ENCODE measurements around the gene HECTD4. TPM values are rescaled to one million over a fixed set of nuclear protein-coding genes. Genes with fewer than 3 reads are reported as not detected.
A peak's percentile ranks its signal among the peaks of the same experiment; 100 is the strongest.
"Not testable (repeated sequence)": the region's sequence is repeated elsewhere in the genome, so short reads cannot be mapped to it uniquely, and the experiment has no call there.

Gene HECTD4
- total RNA-seq, 1 experiment from 2014 or later, result 54.5 TPM

DNA sequence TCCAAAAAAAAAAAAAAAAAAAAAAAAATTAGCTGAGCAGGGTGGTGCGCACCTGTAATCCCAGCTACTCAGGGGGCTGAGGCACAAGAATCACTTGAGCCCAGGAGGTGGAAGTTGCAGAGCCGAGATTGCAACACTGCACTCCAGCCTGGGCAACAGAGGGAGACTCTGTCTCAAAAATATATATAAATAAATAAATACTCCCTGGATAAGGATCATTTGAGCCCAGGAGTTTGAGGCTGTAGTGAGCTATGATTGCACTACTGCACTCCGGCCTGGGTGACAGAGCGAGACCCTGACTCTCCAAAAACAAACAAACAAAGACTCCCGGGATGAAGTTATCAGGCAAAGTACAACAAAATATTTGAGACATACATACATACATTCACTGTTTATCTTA lies 270.3 kb downstream of the HECTD4 start:
- Mint-ChIP-seq H3K36me3 (ENCODE audit: insufficient read depth, unreplicated experiment) (peaks cover 12% of the 10 kb centered on the region), H3K9me3 (ENCODE audit: unreplicated experiment) (no peaks in the 10 kb centered on the region), H3K27me3 (ENCODE audit: insufficient read depth, unreplicated experiment) (no peaks in the 10 kb centered on the region), H3K27ac (ENCODE audit: unreplicated experiment) (no peak overlapping the region), H3K4me3 (ENCODE audit: unreplicated experiment) (no peak overlapping the region), H3K4me1 (ENCODE audit: low read depth, unreplicated experiment) (peaks cover 20% of the 10 kb centered on the region)
- ChIA-PET POLR2A (interaction anchor here (0.7 kb wide), 1 partner anchor 148 kb away, joined by 3 read pairs; no protein-coding TSS in a partner anchor), CTCF (interaction anchor here (0.6 to 0.7 kb wide), 3 partner anchors 21 to 53 kb away, joined by 3 to 5 read pairs (median 4); no protein-coding TSS in a partner anchor)
- intact Hi-C loops (cut with micrococcal nuclease; ENCODE audit: unreplicated experiment), result no loop called here
- H3K27me3 ChIP-seq (replicated peaks; ENCODE audit: control insufficient read depth, insufficient read depth, low read length), result no peaks in the 10 kb centered on the region
- no TSS peak for BruUV-seq (replicated peaks)
- no peaks in the 10 kb centered on the region for H3K9me3 ChIP-seq
- TF ChIP-seq, protein P1, sequence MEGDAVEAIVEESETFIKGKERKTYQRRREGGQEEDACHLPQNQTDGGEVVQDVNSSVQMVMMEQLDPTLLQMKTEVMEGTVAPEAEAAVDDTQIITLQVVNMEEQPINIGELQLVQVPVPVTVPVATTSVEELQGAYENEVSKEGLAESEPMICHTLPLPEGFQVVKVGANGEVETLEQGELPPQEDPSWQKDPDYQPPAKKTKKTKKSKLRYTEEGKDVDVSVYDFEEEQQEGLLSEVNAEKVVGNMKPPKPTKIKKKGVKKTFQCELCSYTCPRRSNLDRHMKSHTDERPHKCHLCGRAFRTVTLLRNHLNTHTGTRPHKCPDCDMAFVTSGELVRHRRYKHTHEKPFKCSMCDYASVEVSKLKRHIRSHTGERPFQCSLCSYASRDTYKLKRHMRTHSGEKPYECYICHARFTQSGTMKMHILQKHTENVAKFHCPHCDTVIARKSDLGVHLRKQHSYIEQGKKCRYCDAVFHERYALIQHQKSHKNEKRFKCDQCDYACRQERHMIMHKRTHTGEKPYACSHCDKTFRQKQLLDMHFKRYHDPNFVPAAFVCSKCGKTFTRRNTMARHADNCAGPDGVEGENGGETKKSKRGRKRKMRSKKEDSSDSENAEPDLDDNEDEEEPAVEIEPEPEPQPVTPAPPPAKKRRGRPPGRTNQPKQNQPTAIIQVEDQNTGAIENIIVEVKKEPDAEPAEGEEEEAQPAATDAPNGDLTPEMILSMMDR (IDR thresholded peaks at IDR 0.05; ENCODE audit: insufficient read depth in 1 of 2, low read depth in 1 of 2, low read length in 1 of 2, severe bottlenecking in 1 of 2, unreplicated experiment in 1 of 2), result no peak
- H3K4me3 ChIP-seq (ENCODE audit: low read depth, low read length), result no peak overlapping the region
- no peaks in the 10 kb centered on the region for H3K36me3 ChIP-seq (ENCODE audit: control insufficient read depth, insufficient read depth, low read length)
- DNase-seq, result no peak
- peaks cover 22% of the 10 kb centered on the region for H3K4me1 ChIP-seq

DNA sequence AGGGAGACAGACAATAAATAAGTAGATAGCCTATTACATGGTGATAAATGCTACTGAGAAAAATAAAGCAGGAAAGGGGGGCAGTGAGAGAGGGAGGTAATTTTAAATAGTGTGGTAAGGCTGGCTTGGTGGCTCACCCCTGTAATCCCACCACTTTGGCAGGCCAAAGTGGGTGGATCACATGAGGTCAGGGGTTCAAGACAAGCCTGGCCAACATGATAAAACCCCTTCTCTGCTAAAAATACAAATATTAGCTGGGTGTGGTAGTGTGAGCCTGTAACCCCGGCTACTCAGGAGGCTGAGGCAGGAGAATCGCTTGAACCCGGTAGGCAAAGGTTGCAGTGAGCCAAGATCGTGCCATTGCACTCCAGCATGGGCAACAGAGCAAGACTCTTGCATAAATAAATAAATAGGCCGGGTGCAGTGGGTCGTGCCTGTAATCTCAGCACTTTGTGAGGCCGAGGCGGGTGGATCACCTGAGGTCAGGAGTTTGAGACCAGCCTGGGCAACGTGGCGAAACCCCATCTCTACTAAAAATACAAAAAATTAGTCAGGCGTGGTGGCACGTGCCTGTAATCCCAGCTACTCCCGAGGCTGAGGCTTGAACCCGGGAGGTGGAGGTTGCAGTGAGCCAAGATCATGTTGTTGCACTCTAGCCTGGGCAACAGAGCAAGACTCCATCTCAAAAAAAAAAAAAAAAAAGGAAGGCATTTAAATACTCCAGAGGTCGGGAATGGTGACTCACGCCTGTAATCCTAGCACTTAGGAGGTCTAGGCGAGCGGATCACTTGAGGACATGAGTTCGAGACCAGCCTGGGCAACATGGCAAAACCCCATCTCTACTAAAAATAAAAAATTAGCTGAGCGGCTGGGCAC lies 271.2 kb downstream of the HECTD4 start:
- peak overlapping the region; percentile 94 for H3K27ac Mint-ChIP-seq (ENCODE audit: unreplicated experiment)
- H3K4me3 Mint-ChIP-seq (ENCODE audit: unreplicated experiment), result peak overlapping the region; percentile 91
- H3K36me3 ChIP-seq (ENCODE audit: control insufficient read depth, insufficient read depth, low read length); BruUV-seq (replicated peaks); H3K4me3 ChIP-seq (ENCODE audit: low read depth, low read length); intact Hi-C loops (cut with micrococcal nuclease; ENCODE audit: unreplicated experiment); DNase-seq; H3K9me3 Mint-ChIP-seq (ENCODE audit: unreplicated experiment); H3K27me3 Mint-ChIP-seq (ENCODE audit: insufficient read depth, unreplicated experiment); H3K27me3 ChIP-seq (replicated peaks; ENCODE audit: control insufficient read depth, insufficient read depth, low read length); H3K9me3 ChIP-seq: not testable (repeated sequence)
- ChIA-PET CTCF (interaction anchor here (0.6 to 0.7 kb wide), 3 partner anchors 51 to 61 kb away, joined by 3 to 4 read pairs (median 3); no protein-coding TSS in a partner anchor), POLR2A (interaction anchor here (0.5 kb wide), 1 partner anchor 1135 kb away, joined by 3 read pairs; no protein-coding TSS in a partner anchor)
- peaks cover 18% of the 10 kb centered on the region for H3K36me3 Mint-ChIP-seq (ENCODE audit: insufficient read depth, unreplicated experiment)
- peaks cover 14% of the 10 kb centered on the region for H3K4me1 Mint-ChIP-seq (ENCODE audit: low read depth, unreplicated experiment)
- peaks cover 14% of the 10 kb centered on the region for H3K4me1 ChIP-seq

Small RNAs within 50 kb of the gene (microRNA-seq; reads per million reads assigned to microRNA genes)
- gene MIR6861, result not detected

Other genes with a start within 250 kb of the HECTD4 start
- gene RPL6, start 27.2 kb upstream of the HECTD4 start, total RNA-seq (2022), result 1,460 and 1,533 TPM in 2 replicates
- 152 and 153 TPM in 2 replicates for gene PTPN11, start 36.5 kb upstream of the HECTD4 start, total RNA-seq (2022)

Data from Caco-2 (cell line).